Measurements from ENCODE around the gene YWHAH. TPM values are rescaled to one million over a fixed set of nuclear protein-coding genes. Genes with fewer than 3 reads are reported as not detected.

YWHAH gene
- total and polyA plus RNA-seq, 4 donors, result 26.1 to 75.0 (median 42.4) TPM

DNA sequence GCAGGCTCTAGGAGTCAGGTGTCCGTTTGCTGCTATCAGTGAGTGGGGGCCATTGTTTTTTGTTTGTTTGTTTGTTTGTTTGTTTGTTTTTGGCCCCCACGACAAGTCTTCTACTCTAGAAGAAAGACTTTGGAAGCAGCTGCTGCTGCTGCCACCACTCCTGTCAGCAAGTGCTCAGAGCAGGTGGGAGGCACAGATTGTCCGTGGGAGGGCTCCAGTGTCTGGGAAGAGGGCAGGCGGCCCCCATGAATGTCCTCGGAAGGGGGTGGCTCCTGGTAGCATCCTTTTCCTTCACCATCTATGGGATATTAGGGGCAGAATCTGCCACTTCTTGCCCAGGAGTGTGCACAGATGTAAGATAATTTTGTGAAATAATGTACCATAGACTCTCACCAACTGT, 37.8 kb upstream of the YWHAH start (continued):
- TF ChIP-seq ZBTB33 (IDR thresholded peaks at IDR 0.05) (no peak), HNF4A (conservative IDR thresholded peaks at IDR 0.05) (no peak), NR2F2 (IDR thresholded peaks at IDR 0.05) (no peak), SP1 (IDR thresholded peaks at IDR 0.05) (no peak), JUND (IDR thresholded peaks at IDR 0.05) (no peak), GABPA (IDR thresholded peaks at IDR 0.05 in 1 of 2, conservative IDR thresholded peaks at IDR 0.05 in 1 of 2) (no peak), RXRA (IDR thresholded peaks at IDR 0.05) (no peak), RAD21 (IDR thresholded peaks at IDR 0.05) (no peak), FOXA1 (IDR thresholded peaks at IDR 0.05) (no peak)

GRCh38 chr22:31909977-31910376, 34.4 kb upstream of the YWHAH start:
- H3K27ac ChIP-seq (ENCODE audit: low read depth in 1 of 2, low read length in 2 of 2), result no peak overlapping the region
- no peaks in the 10 kb centered on the region for H3K9me3 ChIP-seq (ENCODE audit: control insufficient read depth in 4 of 4, low read length in 3 of 4)
- no peak overlapping the region for H3K4me3 ChIP-seq (ENCODE audit: low read depth in 1 of 3, low read length in 3 of 3)
- DNase-seq (ENCODE audit: low spot score), result no peak
- H3K9ac ChIP-seq (ENCODE audit: low read depth in 1 of 2, low read length in 2 of 2), result no peak overlapping the region
- no peak for TF ChIP-seq REST (IDR thresholded peaks at IDR 0.05)
- no peak for TF ChIP-seq ZBTB33 (IDR thresholded peaks at IDR 0.05)
- no peak for TF ChIP-seq TAF1 (conservative IDR thresholded peaks at IDR 0.05)
- no peak for TF ChIP-seq EGR1 (IDR thresholded peaks at IDR 0.05; ENCODE audit: low read depth in 2 of 2)
- TF ChIP-seq JUND (IDR thresholded peaks at IDR 0.05), result no peak
- no peak for TF ChIP-seq RXRA (IDR thresholded peaks at IDR 0.05)
- no peak for TF ChIP-seq RAD21 (IDR thresholded peaks at IDR 0.05)
- TF ChIP-seq, protein P1, sequence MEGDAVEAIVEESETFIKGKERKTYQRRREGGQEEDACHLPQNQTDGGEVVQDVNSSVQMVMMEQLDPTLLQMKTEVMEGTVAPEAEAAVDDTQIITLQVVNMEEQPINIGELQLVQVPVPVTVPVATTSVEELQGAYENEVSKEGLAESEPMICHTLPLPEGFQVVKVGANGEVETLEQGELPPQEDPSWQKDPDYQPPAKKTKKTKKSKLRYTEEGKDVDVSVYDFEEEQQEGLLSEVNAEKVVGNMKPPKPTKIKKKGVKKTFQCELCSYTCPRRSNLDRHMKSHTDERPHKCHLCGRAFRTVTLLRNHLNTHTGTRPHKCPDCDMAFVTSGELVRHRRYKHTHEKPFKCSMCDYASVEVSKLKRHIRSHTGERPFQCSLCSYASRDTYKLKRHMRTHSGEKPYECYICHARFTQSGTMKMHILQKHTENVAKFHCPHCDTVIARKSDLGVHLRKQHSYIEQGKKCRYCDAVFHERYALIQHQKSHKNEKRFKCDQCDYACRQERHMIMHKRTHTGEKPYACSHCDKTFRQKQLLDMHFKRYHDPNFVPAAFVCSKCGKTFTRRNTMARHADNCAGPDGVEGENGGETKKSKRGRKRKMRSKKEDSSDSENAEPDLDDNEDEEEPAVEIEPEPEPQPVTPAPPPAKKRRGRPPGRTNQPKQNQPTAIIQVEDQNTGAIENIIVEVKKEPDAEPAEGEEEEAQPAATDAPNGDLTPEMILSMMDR (IDR thresholded peaks at IDR 0.05; ENCODE audit: low read depth, low read length, missing input control), result no peak
- TF ChIP-seq FOXA1 (IDR thresholded peaks at IDR 0.05), result no peak
- no peak for TF ChIP-seq HNF4G (IDR thresholded peaks at IDR 0.05)
- TF ChIP-seq HNF4A (conservative IDR thresholded peaks at IDR 0.05), result no peak
- TF ChIP-seq MAX (IDR thresholded peaks at IDR 0.05), result no peak
- TF ChIP-seq FOXA2 (IDR thresholded peaks at IDR 0.05), result no peak
- TF ChIP-seq ATF3 (IDR thresholded peaks at IDR 0.05), result no peak
- no peaks in the 10 kb centered on the region for H3K4me1 ChIP-seq (ENCODE audit: control insufficient read depth in 4 of 4, insufficient read depth in 4 of 4, low read length in 3 of 4)
- 93% methylated on average over 5 of the region's 5 CpGs for WGBS
- peaks cover 6 to 26% (median 21%) of the 10 kb centered on the region in 4 donors for H3K36me3 ChIP-seq (ENCODE audit: control insufficient read depth in 4 of 4, insufficient read depth in 3 of 4, low read depth in 1 of 4, low read length in 3 of 4)
- H3K27me3 ChIP-seq (ENCODE audit: control insufficient read depth in 4 of 4, insufficient read depth in 4 of 4, low read length in 3 of 4), result no peaks in the 10 kb centered on the region
